ENCODE measurements around the gene TNRC18.

The TNRC18 gene

DNA sequence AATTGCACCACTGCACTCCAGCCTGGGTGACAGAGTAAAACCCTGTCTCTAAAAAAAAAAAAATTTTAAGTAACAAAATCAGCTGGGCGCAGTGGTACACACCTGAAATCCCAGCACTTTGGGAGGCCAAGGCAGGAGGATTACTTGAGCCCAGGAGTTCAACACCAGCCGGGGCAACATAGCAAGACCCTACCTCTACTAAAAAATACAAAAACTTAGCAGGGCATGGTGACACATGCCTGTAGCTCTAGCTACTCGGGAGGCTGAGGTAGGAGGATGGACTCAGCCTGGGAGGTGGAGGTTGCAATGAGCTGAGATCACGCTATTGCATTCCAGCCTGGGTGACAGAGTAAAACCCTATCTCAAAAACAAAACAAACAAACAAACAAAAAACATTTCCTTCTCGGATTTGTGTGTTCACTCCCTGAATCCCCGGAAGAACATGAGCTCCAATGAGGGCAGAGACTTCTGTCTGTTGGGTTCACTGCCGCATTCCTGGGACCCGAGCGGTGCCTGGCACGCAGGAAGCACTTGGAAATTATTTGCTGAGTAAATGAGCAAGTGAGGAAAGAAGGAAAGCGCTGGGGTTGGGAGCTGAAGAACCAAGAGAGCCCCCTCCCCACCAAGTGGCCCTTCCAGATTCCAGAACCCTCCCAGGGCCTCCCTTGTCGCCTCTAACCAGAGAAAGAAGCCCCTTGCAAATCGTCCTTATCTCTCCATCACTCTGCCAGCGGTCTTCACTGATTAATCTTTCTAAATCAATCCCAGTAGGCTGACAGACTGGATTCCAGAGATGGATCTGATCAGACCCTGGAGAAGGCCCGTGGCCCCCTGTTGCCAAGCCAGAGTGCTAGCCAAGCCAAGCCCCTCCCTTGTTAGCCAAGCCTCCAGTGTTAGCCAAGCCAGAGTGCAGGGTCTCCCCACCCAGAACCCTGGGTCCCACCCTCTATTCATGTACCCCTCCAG, 6.2 kb downstream of the TNRC18 start:
- Histone ChIP-seq H3K36me3 (peaks cover 0 to 4% (median 4%) of the 10 kb centered on the region in 3 donors), H3K4me3 (peak overlapping the region; percentile 90 to 98), H3K27me3 (no peaks in the 10 kb centered on the region), H3K9me3 (no peaks in the 10 kb centered on the region), H3K4me1 (peaks cover 0 to 63% (median 29%) of the 10 kb centered on the region in 4 donors), H3K27ac (peak overlapping the region; percentile 99)
- intact Hi-C loops (cut with DNase I; ENCODE audit: low total_unique reads): no loop called here
- no peak for DNase-seq
- TF ChIP-seq, protein P1, sequence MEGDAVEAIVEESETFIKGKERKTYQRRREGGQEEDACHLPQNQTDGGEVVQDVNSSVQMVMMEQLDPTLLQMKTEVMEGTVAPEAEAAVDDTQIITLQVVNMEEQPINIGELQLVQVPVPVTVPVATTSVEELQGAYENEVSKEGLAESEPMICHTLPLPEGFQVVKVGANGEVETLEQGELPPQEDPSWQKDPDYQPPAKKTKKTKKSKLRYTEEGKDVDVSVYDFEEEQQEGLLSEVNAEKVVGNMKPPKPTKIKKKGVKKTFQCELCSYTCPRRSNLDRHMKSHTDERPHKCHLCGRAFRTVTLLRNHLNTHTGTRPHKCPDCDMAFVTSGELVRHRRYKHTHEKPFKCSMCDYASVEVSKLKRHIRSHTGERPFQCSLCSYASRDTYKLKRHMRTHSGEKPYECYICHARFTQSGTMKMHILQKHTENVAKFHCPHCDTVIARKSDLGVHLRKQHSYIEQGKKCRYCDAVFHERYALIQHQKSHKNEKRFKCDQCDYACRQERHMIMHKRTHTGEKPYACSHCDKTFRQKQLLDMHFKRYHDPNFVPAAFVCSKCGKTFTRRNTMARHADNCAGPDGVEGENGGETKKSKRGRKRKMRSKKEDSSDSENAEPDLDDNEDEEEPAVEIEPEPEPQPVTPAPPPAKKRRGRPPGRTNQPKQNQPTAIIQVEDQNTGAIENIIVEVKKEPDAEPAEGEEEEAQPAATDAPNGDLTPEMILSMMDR (IDR thresholded peaks at IDR 0.05): no peak

- H3K4me1 ChIP-seq: peaks cover 0 to 81% (median 30%) of the 10 kb centered on the region in 4 donors
- no peaks in the 10 kb centered on the region for H3K27me3 ChIP-seq
- intact Hi-C loops (cut with DNase I; ENCODE audit: low total_unique reads): no loop called here
- H3K27ac ChIP-seq: peak overlapping the region in 1 of 2 donors; percentile 99
- H3K9me3 ChIP-seq: no peaks in the 10 kb centered on the region
- TF ChIP-seq, protein P1 (IDR thresholded peaks at IDR 0.05): no peak
- H3K36me3 ChIP-seq: no peaks in the 10 kb centered on the region
- no peak overlapping the region for H3K4me3 ChIP-seq
- DNase-seq: no peak
Measured at GRCh38 chr7:5414916-5415315, 8.7 kb downstream of the TNRC18 start.

DNA sequence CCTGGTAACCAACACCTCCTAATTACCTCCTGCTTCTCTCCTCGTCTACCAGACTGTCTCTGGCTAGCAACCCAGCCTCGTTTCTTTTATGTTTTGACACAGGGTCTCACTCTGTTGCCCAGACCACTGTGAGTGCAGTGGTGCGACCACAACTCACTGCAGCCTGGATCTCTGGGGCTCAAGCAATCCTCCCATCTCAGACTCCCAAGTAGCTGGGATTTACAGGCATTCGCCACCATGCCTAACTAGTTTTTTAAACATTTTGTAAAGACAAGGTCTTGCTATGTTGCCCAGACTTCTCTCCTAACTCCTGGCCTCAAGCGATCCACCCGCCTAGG, 10.2 kb downstream of the TNRC18 start:
- intact Hi-C loops (cut with DNase I; ENCODE audit: low total_unique reads): no loop called here
- Histone ChIP-seq H3K9me3 (no peaks in the 10 kb centered on the region), H3K4me3 (no peak overlapping the region), H3K27ac (peak overlapping the region; percentile 21 to 48), H3K27me3 (no peaks in the 10 kb centered on the region), H3K4me1 (peaks cover 0 to 84% (median 29%) of the 10 kb centered on the region in 4 donors), H3K36me3 (no peaks in the 10 kb centered on the region)
- no peak for DNase-seq
- TF ChIP-seq, protein P1 (IDR thresholded peaks at IDR 0.05): no peak

GRCh38 chr7:5408777-5409176, 14.9 kb downstream of the TNRC18 start:
- H3K27me3 ChIP-seq: no peaks in the 10 kb centered on the region
- no peaks in the 10 kb centered on the region for H3K9me3 ChIP-seq
- H3K36me3 ChIP-seq: peaks cover 5 to 12% (median 12%) of the 10 kb centered on the region in 3 donors
- peaks cover 0 to 85% (median 44%) of the 10 kb centered on the region in 4 donors for H3K4me1 ChIP-seq
- intact Hi-C loops (cut with DNase I; ENCODE audit: low total_unique reads): no loop called here
- TF ChIP-seq, protein P1 (IDR thresholded peaks at IDR 0.05): no peak
- H3K27ac ChIP-seq: peak overlapping the region; percentile 51 to 56
- DNase-seq: no peak
- H3K4me3 ChIP-seq: no peak overlapping the region

DNA sequence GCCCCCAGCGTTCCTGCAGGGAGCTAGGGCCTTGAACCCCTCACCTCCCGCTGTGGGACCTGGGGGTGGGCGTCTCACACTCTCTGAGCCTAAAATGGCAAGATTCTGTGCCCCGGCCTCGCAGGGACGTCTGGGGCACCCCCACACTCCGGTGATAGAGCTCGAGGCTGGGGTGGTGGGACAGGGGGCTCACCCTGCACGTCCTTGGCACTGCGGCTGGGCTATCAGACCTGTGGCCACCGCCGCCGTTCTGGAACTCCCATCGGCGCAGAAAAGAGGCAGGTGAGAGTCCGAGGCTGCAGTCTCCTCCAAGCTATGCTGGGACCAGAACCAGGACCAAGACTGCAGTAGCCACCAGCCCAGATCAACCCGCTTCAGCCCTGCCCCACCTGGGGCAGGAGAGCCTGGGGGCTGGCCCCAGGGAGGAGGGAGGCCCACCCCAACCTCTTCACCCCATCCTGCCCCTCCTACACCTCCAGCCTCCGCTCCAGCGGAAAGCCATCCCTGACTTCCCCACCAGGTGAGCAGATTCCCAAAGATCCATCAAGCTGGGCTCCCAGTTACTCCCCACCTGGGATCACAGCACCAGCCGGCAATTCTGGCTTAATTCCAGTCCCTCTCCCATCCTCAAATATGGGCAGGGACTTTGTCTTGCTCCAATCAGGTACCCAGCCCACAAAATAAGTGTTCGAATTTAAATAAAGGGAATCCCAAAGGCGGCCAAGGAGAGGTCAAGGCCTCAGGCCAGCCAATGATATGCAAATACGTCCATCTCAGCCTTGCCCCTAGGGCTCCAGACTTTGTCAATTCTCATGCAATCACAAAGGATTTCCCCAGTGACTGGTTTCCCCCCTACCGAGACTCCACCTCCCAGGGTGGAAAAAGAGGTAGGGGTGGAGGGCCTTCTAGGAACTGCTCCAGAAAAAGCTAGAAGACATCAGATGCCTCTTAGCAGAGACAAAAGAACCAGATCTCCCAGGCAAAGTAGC, 16.4 kb downstream of the TNRC18 start:
- TF ChIP-seq, protein P1 (IDR thresholded peaks at IDR 0.05): no peak
- Histone ChIP-seq H3K27me3 (no peaks in the 10 kb centered on the region), H3K36me3 (peaks cover 5 to 12% (median 12%) of the 10 kb centered on the region in 3 donors), H3K4me1 (peaks cover 0 to 85% (median 43%) of the 10 kb centered on the region in 4 donors), H3K4me3 (no peak overlapping the region), H3K27ac (peak overlapping the region; percentile 51 to 56), H3K9me3 (no peaks in the 10 kb centered on the region)
- DNase-seq: no peak
- intact Hi-C loops (cut with DNase I; ENCODE audit: low total_unique reads): no loop called here
